ENCODE measurements around the gene HOXC13.

DNA sequence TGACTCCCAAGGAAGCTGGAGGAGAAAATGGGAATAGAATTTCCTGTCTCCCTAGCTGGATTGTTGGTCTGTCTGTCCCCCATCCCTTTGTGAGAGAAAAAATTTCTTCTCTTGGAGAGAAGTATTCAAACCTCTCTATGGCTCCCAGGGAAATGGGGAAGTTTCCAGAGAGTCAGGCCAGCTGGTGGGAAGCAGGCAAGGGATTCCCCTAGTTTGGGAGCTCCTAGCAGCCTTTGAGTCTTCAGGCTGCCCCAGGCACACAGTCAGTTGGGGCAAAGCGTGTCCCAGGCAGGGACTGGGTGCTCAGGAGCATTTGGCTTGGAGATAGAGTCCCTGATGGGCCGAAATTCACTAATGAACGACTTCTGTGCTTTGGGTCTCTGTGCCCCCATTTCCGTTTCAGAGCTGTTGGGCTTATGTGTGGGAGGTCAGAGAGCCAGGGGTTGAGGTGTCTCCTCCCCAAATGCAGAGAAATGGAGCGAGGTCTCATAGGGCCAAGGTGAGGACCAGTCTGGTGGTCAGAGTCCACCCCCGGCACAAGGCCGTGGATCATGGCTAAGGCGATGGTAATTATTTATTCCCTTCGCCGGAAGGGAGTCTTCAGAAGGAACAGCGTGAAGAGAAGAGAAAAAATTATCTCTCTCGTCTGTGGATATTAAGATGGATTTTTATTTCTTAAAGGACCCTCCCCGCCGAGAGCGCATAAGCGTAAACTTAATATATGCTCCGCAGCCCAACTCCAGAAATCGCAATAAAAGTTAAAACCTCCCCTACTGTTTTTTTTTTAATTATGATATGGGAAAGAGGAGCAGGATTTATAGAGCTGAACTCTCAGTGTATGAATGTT is 54.8 kb downstream of the HOXC13 start:
- no peak for TF ChIP-seq RBM15 (IDR thresholded peaks at IDR 0.05; ENCODE audit: insufficient read depth, low read length)
- TF ChIP-seq ZNF324 (CRISPR knock-in tag; IDR thresholded peaks at IDR 0.05): no peak
- TF ChIP-seq EP300 (IDR thresholded peaks at IDR 0.05; ENCODE audit: low read length): no peak

Measured in K562 (cell line).